CD4-positive, alpha-beta T cell treated with Interleukin-10 for 1 hour (primary cell): ENCODE measurements around the gene FGF21.
"Not testable (repeated sequence)": the region's sequence is repeated elsewhere in the genome, so short reads cannot be mapped to it uniquely, and the experiment has no call there.

Experiments
- DNase-seq: peaks from one replicate; pipeline ENCODE4 v3.0.0-alpha.2; 2020

FGF21 gene, protein sequence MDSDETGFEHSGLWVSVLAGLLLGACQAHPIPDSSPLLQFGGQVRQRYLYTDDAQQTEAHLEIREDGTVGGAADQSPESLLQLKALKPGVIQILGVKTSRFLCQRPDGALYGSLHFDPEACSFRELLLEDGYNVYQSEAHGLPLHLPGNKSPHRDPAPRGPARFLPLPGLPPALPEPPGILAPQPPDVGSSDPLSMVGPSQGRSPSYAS

DNA sequence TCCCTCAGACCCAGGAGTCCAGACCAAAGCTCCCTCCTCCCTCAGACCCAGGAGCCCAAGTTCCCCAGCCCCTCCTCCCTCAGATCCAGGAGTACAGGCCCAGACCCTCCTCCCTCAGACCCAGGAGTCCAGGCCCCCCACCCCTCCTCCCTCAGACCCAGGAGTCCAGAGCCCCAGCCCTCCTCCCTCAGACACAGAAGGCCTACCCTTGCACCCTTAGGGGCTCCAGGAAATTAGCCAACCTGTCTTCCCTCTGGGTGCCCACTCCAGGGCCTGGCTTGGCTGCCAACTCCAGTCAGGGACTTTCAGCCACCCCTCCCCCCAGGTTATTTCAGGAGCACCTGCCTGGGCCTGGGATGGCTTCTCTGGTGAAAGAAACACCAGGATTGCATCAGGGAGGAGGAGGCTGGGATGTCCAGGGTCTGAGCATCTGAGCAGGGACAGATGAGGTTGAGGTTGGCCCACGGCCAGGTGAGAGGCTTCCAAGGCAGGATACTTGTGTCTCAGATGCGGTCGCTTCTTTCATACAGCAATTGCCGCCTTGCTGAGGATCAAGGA lies at the start of gene FGF21:
TSS of gene FGF21 (plus strand) at position 441 of the 558 bp plus-strand sequence. CDS start 713 bp downstream, outside the sequence.
- DNase-seq: no peak

- no peak for DNase-seq
Observed at GRCh38 chr19:48708471-48708870, 46.9 kb upstream of the FGF21 start.

- DNase-seq: no peak
Observed at GRCh38 chr19:48711106-48711662, 44.1 kb upstream of the FGF21 start.

GRCh38 chr19:48713041-48713863 lies 42.1 kb upstream of the FGF21 start:
- DNase-seq: no peak

DNA sequence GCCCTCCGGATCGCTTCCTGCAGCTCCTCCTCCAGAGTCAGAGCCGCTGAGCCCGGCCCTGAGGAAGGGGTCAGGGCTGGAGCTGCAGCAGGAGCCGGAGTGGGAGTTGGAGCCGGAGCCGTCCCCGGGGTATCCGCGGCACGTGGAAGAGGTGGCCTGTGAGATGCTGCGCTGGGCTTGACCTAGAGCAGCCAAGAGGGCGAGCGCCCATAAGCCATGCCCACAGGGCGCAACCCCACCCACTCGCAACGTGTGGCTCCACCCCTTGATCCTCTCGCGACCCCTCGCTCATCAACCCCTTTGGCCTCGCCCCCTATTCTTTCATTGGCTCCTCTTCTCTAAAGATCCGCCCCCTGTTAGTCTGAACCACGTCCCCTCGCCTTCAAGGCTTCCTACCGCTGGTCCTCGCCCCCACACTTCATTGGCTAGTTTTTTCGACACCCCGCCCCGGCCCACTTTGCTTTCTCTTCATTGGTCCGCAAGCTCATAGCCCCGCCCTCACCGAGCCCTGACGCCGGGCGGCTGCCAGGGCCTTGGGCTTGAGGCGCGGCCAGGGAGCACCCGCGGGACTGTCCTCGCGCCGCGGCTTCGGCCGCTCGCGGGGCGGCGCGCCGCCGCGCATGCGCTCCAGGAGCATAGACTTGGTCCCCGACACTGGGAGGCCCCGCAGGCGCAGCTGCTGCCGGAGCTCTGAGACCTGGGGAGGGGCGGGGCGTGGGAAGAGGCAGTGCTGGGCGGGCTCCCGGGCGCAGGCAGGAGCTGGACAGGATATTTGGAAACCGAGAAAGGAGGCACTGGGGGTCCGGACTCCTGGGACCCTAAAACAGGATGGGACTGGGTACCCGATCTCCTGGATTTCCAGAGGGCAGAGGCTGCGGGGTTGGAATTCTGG lies 41.2 kb upstream of the FGF21 start:
- peak; percentile 99 for DNase-seq

DNA sequence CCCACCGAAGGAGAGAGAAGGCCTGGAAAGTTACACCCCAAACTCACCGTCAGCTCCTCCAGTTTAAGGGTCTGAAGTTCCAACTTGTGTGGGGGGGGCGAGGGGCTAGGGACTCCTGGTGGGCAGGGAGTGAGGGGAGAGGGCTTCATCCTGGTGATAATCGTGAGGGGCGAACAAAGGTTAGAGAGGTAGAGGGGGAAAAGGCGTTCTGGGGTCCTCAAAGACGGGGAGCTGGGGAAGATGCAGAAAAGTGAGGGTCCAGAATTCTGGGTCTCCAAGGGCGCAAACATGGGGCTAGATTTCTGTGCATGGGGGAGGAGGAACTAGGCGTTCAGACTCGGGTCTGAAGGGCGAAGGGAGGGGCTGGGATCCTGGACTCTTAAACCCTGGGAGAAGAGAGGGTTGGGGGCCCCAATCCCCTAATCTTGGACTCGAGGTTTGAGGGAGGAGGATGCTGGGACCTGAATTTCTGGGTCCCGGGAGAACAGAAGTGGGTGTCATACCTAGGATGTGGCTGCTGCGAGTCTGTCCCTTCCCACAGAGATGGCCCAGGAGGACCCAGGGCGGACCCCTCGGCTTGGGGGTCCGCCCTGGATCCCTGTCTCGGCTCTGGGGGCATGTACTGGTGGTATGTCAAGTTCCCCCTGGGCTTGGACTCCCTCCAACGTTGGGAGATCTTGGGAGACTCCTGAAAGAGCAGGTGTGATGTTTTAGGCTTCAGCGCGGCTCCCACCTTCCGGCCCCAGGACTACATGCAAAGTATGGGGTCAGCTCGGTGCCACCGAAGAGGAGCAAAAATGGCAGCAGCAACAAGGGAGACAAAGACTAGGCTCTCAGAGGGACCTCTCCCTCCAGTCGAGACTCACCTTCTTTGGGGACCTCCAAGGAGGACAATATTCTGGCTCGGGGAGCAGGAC lies 40.3 kb upstream of the FGF21 start:
- DNase-seq: no peak

GRCh38 chr19:48715681-48716171 lies 39.6 kb upstream of the FGF21 start:
- DNase-seq: no peak

DNA sequence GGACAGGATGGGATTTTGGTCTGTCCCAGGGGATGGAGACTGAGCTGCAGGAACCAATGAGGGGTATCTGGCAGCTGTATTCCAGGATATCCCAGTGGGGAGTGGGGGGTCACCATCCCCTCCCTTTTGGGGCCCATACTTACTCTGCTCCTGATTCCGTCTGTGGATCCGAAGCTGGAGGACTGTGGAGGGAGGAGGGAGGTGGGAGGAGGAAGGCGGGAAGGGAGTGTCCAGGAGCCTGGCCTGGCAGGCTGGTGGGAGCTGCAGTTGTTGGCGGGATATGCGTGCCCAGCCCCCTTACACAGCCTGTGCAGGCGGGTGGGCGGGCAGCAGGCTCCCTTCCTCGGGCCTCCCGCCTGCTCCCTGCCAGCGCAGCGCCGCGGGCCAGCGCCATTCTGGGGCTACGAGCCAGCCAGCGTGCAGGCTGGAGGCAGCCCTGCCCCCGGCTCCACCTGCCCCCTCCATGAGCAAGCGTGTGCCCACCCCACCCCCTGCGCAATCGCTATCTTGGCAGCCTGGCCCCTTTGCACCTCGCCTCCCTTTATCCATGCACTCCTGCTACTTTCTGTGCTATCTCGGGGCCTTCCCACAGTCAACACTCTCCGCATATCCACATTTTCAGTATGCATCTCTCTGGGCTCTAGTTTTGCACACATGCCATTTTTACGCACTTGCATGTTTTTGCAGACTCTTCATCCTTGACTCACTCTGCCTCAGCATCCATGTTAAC lies 38.6 kb upstream of the FGF21 start:
- DNase-seq: no peak

GRCh38 chr19:48718106-48718505 lies 37.2 kb upstream of the FGF21 start:
- DNase-seq: not testable (repeated sequence)

GRCh38 chr19:48718711-48719231 lies 36.6 kb upstream of the FGF21 start:
- DNase-seq: no peak

GRCh38 chr19:48719263-48720171 lies 35.8 kb upstream of the FGF21 start, which contains the start of gene MAMSTR:
TSS of gene MAMSTR (minus strand) at chr19:48719725. CDS start at chr19:48719031, 694 bp downstream.
- no peak for DNase-seq

GRCh38 chr19:48720251-48720612 lies 35.1 kb upstream of the FGF21 start:
- DNase-seq: no peak

DNA sequence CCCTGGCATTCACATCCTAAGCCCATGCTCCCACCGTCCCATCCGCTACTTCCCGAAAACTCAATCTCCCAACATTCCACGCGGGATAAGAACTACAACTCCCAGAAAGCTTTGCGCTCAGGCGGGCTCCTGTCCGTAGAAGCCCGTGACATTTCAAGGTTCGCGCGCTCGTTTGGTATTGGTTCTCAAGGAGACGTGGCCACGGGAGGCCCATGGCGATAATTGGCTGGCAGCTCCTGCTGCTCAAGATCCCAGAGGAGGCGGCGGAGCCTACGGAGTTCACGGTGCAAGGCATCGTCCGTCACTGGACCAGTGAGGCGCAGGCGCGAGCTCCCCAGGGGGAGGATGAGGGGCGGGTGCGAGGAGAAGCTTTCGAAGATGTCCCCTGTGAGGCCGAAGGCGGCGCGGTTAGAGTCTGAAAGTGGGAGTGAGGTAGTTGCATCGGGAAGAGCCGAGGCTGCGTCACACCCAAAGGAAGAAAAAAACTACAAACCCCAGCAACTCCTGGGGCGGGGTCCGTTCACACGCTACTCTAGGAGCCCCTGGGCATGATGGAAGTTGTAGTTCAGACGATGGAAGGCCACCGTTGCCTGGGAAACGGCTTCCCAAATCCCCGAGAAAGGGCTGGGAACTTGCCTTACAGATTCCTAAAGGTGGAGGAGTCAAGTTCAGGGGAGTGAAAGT lies 34.6 kb upstream of the FGF21 start:
- DNase-seq: peak; percentile 95

- DNase-seq: no peak
Observed at GRCh38 chr19:48722196-48722708, 33.1 kb upstream of the FGF21 start.

DNA sequence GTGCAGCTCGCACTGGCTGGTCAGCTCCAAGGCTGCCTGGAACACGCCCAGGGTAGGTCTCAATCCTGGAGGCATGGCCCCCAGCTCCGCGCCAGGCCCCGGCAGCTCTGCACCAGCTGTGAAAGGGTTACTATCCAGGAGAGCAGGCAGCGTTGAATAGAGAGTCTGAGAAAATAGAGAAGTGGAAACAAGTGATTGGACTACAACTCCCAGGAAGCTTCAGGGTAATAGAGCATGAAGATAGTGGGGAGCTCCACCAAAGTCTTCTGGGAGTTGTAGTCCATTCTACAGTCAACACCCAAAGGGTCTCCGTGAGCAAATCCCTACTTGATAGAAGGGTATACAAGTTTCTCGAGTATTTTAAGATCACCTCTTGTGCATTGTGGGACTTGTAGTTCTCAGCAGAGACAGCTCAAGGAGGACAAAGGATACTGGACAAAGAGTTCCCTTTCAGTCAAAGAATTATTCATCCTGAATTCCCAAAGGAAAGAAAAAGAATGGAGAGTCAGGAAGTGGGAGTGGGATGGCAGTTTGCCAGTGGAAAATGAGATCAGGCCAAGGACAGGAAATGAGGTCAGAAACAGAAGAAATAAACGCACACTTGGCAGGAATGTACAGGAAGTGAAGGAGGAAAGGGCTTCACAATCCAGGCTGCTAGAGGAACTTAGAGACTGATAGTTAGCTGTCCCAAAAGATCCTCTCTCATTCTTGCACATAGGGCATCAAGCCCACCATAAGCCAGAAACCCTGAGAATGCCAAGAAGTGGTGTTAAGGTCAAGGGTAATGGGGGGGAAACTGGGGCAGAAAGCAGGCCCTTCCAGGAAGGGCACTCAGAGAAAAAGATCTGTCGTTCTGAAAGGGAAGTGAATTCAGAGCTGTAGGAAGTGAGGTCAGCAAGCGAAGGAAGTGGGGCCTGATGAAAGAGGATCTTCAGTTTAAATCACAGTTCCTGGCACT lies 30.2 kb upstream of the FGF21 start:
- DNase-seq: peak; percentile 72

GRCh38 chr19:48726556-48726955 lies 28.8 kb upstream of the FGF21 start:
- peak; percentile 70 for DNase-seq
